Measurements from ENCODE around the gene CNTNAP5.

CNTNAP5 gene

GRCh38 chr2:124814968-124815745 lies 790.1 kb downstream of the CNTNAP5 start:
- no peak for DNase-seq (ENCODE audit: low spot score)

- no peak for DNase-seq (ENCODE audit: low spot score)
Observed at GRCh38 chr2:124816007-124816406, 790.9 kb downstream of the CNTNAP5 start.

GRCh38 chr2:124822516-124822915 lies 797.4 kb downstream of the CNTNAP5 start:
- DNase-seq (ENCODE audit: low spot score) = no peak

- no peak for DNase-seq (ENCODE audit: low spot score)
Observed at GRCh38 chr2:124824441-124824840, 799.4 kb downstream of the CNTNAP5 start.

- DNase-seq (ENCODE audit: low spot score) = no peak
Observed at GRCh38 chr2:124832521-124832920, 807.4 kb downstream of the CNTNAP5 start.

- no peak for DNase-seq (ENCODE audit: low spot score)
Observed at GRCh38 chr2:124834331-124834730, 809.2 kb downstream of the CNTNAP5 start.

GRCh38 chr2:124835331-124835730 lies 810.2 kb downstream of the CNTNAP5 start:
- DNase-seq (ENCODE audit: low spot score) = no peak

GRCh38 chr2:124836416-124836815 lies 811.3 kb downstream of the CNTNAP5 start:
- DNase-seq (ENCODE audit: low spot score) = peak; percentile 37

- no peak for DNase-seq (ENCODE audit: low spot score)
Observed at GRCh38 chr2:124837496-124837895, 812.4 kb downstream of the CNTNAP5 start.

- no peak for DNase-seq (ENCODE audit: low spot score)
Observed at GRCh38 chr2:124838406-124838805, 813.3 kb downstream of the CNTNAP5 start.

GRCh38 chr2:124867247-124867646 lies 842.2 kb downstream of the CNTNAP5 start:
- DNase-seq (ENCODE audit: low spot score) = no peak

GRCh38 chr2:124874219-124874618 lies 849.1 kb downstream of the CNTNAP5 start:
- DNase-seq (ENCODE audit: low spot score) = no peak

- DNase-seq (ENCODE audit: low spot score) = no peak
Observed at GRCh38 chr2:124874676-124875075, 849.6 kb downstream of the CNTNAP5 start.

- DNase-seq (ENCODE audit: low spot score) = no peak
Observed at GRCh38 chr2:124875627-124876244, 850.6 kb downstream of the CNTNAP5 start.

GRCh38 chr2:124877141-124877577 lies 852.1 kb downstream of the CNTNAP5 start:
- no peak for DNase-seq (ENCODE audit: low spot score)

- no peak for DNase-seq (ENCODE audit: low spot score)
Observed at GRCh38 chr2:124879640-124880039, 854.6 kb downstream of the CNTNAP5 start.

GRCh38 chr2:124880995-124881394 lies 855.9 kb downstream of the CNTNAP5 start:
- DNase-seq (ENCODE audit: low spot score) = no peak

GRCh38 chr2:124882423-124882822 lies 857.3 kb downstream of the CNTNAP5 start:
- no peak for DNase-seq (ENCODE audit: low spot score)

- no peak for DNase-seq (ENCODE audit: low spot score)
Observed at GRCh38 chr2:124883595-124883994, 858.5 kb downstream of the CNTNAP5 start.

GRCh38 chr2:124884315-124884714 lies 859.2 kb downstream of the CNTNAP5 start:
- DNase-seq (ENCODE audit: low spot score) = no peak

GRCh38 chr2:124886216-124886615 lies 861.1 kb downstream of the CNTNAP5 start:
- no peak for DNase-seq (ENCODE audit: low spot score)

GRCh38 chr2:124887466-124887865 lies 862.4 kb downstream of the CNTNAP5 start:
- no peak for DNase-seq (ENCODE audit: low spot score)

- DNase-seq (ENCODE audit: low spot score) = no peak
Observed at GRCh38 chr2:124888431-124888830, 863.3 kb downstream of the CNTNAP5 start.

- DNase-seq (ENCODE audit: low spot score) = no peak
Observed at GRCh38 chr2:124894199-124894598, 869.1 kb downstream of the CNTNAP5 start.

Measured in AG08395 (cell line).